ENCODE data around the gene TRAF4.
"Not testable (repeated sequence)": the region's sequence is repeated elsewhere in the genome, so short reads cannot be mapped to it uniquely, and the experiment has no call there.

Gene TRAF4

DNA sequence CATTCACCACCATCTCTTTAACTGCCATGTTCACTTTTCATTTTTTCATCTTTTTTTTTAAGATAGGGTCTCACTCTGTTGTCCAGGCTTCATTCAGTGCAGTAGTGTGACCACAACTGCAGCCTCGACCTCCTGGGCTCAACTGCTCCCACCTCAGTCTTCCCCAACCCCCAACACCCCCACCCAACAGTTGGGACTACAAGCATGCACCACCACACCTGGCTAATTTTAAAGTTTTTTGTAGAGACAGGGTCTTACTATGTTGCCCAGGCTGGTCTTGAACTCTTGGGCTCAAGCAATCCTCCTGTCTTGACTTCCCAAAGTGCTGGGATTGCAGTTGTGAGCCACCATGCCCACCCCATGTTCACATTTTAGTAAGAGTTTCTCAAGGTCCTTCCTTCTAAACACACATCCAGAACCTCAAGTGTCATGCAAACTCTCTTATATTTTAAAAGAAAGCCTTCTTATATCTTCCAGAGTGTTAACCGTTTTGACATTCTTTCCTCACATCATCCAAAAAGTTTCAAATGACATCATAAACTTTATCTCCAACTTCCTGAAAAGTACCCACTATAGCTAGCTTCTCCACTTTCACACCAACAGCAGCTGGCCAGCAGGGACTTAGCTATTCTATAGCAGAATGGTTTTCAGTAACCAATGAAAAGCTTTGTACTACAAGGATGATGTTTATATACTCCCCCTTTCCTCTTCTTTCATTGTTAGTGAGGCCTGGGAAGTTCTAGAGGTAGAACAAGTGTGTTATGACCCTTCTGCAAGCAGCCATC is 49.3 kb downstream of the TRAF4 start:
- DNase-seq (ENCODE audit: low read depth in 2 of 2) = no peak

DNA sequence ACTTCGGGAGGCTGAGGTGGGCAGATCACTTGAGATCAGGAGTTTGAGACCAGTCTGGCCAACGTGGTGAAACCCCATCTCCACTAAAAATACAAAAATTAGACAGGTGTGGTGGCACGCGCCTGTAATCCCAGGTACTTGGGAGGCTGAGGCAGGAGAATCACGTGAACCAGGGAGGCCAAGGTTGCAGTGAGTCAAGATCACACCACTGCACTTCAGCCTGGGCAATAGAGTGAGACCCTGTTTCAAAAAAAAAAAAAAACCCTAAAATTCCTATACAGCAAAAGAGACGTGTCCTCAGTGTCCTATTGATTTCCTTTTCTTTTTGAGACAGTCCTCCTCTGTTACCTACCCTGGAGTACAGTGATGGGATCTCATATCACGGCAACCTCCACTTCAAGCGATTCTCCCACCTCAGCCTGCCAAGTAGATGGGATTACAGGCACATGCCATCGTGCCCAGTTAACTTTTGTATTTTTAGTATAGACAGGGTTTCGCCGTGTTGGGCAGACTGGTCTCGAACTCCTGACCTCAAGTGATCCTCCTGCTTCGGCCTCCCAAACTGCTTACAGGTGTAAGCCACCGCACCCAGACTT is 51.1 kb downstream of the TRAF4 start:
- DNase-seq (ENCODE audit: low read depth in 2 of 2) = not testable (repeated sequence)

DNA sequence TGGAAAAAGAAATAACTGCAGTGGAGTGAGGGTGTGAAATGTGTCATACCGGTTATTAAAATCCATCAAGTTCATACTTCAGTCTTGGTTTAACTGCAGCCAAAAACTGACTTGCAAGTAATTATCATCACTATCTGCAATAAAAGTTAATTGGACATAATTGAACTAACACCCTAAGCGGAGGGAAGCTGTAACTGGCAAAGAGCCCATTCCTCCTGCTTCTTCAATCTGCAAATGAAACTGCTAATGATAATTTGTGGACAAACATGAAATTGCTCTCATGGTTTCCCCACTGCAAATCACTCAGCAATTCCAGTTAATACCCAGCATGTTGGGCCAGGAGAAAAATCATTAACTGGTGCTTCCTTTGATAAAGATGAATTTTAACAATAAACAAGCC is 52.3 kb downstream of the TRAF4 start:
- no peak for DNase-seq (ENCODE audit: low read depth in 2 of 2)
